GM18517 (cell line): ENCODE measurements around the gene RHOV.

Experiments used
- ATAC-seq: cut with Tn5 transposase; IDR thresholded peaks from one replicate; pipeline ENCODE4 v1.9.1; 2021; ENCODE audit warnings: mild to moderate bottlenecking, moderate library complexity; ENCODE audit not compliant: unreplicated experiment

The RHOV gene

GRCh38 chr15:40846841-40847222, 27.2 kb downstream of the RHOV start:
- ATAC-seq: no peak

GRCh38 chr15:40845511-40846284, 28.3 kb downstream of the RHOV start:
- no peak for ATAC-seq

DNA sequence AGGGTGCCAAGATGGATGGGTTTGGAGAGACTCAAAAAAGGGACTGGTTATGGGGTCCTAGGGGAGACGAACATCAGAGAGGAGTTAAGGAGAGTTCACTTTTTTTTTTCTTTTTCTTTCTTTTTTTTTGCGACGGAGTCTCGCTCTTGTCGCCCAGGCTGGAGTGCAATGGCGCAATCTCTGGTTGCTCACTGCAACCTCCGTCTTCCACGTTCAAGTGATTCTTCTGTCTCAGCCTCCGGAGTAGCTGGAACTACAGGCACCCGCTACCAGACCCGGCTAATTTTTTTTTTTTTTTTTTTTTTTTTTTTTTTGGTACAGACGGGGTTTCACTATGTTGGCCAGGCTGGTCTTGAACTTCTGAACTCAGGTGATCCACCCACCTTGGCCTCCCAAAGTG, 29.0 kb downstream of the RHOV start:
- no peak for ATAC-seq

DNA sequence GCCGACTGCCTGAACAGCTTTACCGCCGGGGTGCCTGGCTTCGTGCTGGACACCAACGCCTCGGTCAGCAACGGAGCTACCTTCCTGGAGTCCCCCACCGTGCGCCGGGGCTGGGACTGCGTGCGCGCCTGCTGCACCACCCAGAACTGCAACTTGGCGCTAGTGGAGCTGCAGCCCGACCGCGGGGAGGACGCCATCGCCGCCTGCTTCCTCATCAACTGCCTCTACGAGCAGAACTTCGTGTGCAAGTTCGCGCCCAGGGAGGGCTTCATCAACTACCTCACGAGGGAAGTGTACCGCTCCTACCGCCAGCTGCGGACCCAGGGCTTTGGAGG, 29.4 kb downstream of the RHOV start:
- no peak for ATAC-seq

- no peak for ATAC-seq
Observed at GRCh38 chr15:40843885-40844695, 29.9 kb downstream of the RHOV start, which contains the start of gene SPINT1. SPINT1 (plus strand) TSS chr15:40844048; CDS start chr15:40844555, 507 bp downstream.

- no peak for ATAC-seq
Observed at GRCh38 chr15:40843261-40843884, 30.7 kb downstream of the RHOV start.

GRCh38 chr15:40841741-40842140, 32.3 kb downstream of the RHOV start:
- no peak for ATAC-seq

DNA sequence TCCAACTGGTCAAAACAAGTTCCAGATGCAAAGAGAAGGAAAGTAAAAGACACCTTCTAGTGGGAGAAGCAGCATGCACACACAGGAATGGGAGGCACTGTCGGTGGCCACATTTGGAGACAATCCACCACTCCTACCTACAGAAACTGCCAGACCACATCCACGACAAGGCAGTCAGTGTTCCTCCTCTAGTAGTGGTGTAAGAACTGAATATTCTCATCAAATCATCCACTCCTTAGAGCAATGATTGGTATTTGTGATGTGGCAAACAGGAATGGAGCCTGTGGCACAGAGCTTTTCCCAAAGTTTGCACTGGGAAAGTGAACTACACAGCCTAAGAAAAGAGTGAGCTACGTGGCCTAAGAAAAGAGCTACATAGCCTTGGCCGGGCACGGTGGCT, 35.3 kb downstream of the RHOV start:
- no peak for ATAC-seq

- no peak for ATAC-seq
Observed at GRCh38 chr15:40836020-40836419, 38.0 kb downstream of the RHOV start.

DNA sequence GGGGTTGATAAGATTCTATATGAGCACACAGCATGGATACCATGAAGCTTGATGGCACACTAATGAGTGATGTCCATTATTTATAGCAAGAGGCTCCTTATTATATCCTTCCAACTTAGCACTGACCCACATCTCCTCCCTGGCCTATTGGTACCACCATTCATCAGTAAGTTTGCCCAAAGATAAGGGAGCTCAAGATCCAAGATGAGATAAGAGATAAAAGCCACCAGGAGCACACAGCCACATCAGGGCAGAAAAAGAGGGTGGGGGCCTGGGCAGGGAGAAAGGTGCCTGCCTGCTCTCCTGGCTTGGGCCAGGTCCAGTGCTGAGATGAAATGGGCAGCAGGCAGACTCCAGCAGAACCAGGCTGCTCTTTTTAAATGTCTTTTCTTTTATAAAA, 41.1 kb downstream of the RHOV start:
- no peak for ATAC-seq

DNA sequence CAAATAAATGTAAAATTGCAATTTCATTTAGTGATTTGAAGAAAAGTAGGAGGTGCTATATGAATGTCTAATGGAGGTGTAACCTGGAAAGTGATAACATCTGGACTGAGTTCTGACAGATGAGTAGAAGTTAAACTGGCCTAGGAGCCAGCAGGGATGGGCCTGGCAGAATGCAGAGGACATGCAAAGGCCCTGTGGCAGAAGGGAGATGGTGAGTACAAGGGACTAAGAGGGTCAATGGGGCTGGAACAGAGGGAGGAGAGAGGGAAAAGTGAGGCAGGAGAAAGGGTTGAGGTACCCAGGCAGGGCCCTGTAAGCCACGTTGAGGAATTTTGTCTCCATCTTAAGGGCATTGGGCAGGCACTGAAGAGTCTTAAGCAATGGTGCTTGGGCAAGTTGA, 42.2 kb downstream of the RHOV start:
- ATAC-seq: no peak

DNA sequence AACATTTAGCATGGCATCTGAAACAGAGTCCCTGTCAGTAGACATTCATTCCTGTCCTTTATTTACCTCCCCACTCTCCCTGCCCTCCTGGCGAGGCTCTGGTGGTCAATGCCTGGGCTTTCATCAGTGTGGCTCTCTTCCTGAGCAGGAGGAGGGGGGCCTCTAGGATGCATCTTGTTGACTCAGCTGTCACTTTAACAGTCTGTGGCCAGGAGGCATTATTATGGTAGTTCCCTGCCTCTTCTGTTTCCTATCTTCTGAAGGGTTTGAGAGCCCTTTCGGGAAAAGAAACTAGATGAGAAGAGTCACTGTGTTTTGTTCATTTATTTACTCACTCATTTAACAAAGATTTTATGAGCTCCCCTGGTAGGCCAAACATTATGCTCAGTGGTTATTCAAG, 43.1 kb downstream of the RHOV start:
- ATAC-seq: no peak

DNA sequence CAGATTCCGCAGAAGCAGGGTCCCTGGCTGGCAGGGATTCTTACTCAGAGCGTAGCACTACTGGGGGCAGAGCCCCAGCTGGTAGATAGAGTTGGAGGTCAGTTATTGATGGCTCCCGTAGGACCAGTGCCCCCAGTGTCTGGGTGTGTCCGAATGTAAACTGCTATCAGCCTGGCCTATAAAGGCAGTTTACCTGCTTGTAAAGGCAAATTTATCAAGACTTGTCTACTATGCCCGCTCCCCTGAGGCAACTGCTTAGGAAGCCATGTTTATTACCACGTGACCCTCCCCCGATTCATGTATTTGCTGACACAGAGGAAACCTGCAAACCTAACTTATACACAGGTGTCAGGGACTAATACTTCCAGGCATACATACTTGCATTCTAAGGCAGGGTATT, 44.9 kb downstream of the RHOV start:
- no peak for ATAC-seq

GRCh38 chr15:40828447-40829036, 45.5 kb downstream of the RHOV start, which contains the start of gene PPP1R14D:
PPP1R14D (minus strand) TSS chr15:40828708; CDS start chr15:40828641, 67 bp downstream.
- no peak for ATAC-seq

DNA sequence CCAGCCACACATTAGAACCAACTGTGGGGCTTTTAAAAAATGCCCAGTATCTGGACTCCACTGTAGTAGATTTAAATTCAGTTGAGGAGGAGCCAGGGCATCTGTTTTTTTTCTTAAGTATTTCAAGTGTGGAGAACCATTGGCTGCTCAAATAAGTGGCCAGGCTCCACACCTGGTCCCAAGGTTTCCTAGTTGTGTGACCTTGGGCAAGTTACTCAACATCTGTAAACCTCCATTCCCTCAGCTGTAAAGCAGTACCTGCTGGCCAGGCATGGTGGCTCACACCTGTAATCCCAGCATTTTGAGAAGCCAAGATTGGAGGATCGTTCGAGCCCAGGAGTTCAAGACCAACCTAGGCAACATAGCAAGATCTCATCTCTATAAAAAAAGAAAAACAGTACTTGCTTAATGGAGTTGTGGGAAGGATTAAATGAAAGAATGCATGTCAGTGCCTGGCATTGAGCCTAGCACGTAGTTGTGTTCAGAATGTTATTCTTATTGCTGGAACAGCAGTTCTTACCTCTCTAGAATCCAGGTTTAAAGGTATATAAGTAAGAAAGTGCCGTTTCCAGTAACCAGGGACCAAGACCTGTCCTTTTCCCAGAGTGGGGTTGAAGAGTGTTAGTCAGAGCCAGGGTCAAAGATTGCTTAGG, 47.5 kb downstream of the RHOV start:
- no peak for ATAC-seq

DNA sequence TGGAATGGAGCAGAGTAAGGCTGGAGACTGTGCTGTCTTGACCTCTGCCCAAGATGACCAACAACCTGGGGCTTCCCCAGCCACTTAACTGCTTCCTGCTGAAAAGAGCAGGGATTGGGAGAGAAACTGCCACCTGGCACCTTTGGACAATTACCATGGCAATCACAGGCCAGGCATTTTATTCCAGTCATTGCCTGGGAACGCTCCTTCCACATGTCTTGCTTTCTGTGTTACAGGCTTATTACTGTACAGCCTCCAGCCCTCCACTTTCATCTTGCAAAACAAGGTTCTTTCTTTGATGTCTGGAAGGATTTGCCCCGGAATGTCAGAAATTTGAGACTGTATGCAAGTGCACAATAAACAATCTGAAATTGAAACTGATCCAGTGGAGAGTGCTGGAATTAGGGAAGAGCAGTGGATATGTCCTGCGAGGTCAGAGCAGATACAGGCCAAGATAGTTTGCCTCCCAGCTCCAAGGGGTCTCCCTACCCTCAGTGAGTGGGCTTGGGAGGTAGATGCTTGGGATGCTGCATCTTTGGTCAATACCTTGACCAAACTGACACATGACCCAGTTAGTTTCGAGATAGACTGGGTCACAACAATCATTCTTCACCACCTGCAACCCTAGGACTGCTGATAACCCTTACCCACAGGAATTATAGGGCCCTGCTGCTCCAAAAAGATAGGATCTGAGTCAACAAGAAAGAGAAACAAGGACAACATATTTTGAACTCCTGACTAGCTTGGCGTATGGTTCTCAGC, 48.2 kb downstream of the RHOV start:
- ATAC-seq: no peak

GRCh38 chr15:40823572-40824343, 50.3 kb downstream of the RHOV start:
- no peak for ATAC-seq
